ENCODE measurements around the gene CD300LF.

CD300LF gene

GRCh38 chr17:74715144-74715543 is 2.4 kb upstream of the CD300LF start:
- DNase-seq (ENCODE audit: low spot score) = no peak
- TF ChIP-seq CTCF (IDR thresholded peaks at IDR 0.05; ENCODE audit: extremely low read depth, missing control alignments) = no peak

- no peak for TF ChIP-seq CTCF (IDR thresholded peaks at IDR 0.05; ENCODE audit: extremely low read depth, missing control alignments)
- DNase-seq (ENCODE audit: low spot score) = no peak
Measured at GRCh38 chr17:74713171-74713755, 540 bp upstream of the CD300LF start.

- DNase-seq (ENCODE audit: low spot score) = no peak
- no peak for TF ChIP-seq CTCF (IDR thresholded peaks at IDR 0.05; ENCODE audit: extremely low read depth, missing control alignments)
Measured at GRCh38 chr17:74712301-74712700, 422 bp downstream of the CD300LF start.

GRCh38 chr17:74711058-74711824 is 1.5 kb downstream of the CD300LF start:
- no peak for TF ChIP-seq CTCF (IDR thresholded peaks at IDR 0.05; ENCODE audit: extremely low read depth, missing control alignments)
- DNase-seq (ENCODE audit: low spot score) = no peak

- no peak for DNase-seq (ENCODE audit: low spot score)
- TF ChIP-seq CTCF (IDR thresholded peaks at IDR 0.05; ENCODE audit: extremely low read depth, missing control alignments) = no peak
Measured at GRCh38 chr17:74704544-74704943, 8.2 kb downstream of the CD300LF start.

- no peak for TF ChIP-seq CTCF (IDR thresholded peaks at IDR 0.05; ENCODE audit: extremely low read depth, missing control alignments)
- no peak for DNase-seq (ENCODE audit: low spot score)
Measured at GRCh38 chr17:74703311-74703710, 9.4 kb downstream of the CD300LF start.

GRCh38 chr17:74702116-74702871 is 10.4 kb downstream of the CD300LF start:
- DNase-seq (ENCODE audit: low spot score) = no peak

More at GRCh38 chr17:74702116-74702871, 10.4 kb downstream of the CD300LF start:
- TF ChIP-seq CTCF (IDR thresholded peaks at IDR 0.05; ENCODE audit: extremely low read depth, missing control alignments) = no peak

All from GM20000 (cell line).